Endothelial cell of umbilical vein (primary cell): ENCODE results near the gene ADGRL3. TPM values are rescaled to one million over a fixed set of nuclear protein-coding genes. Genes with fewer than 3 reads are reported as not detected.

Experiments
- BruUV-seq: library from RNA; stranded (reverse); fragments of 400-500 nt; replicated peaks from 2 replicates; lab custom pipeline; 2021; lab: Mats Ljungman, UMichigan
- CTCF ChIA-PET: fragments of 300-600, 350-600 bp; sonication (Branson Sonifier 250); formaldehyde crosslinking; loops from one replicate; lab custom pipeline; 2021; ENCODE audit warnings: antibody characterized with exemption, inconsistent platforms; lab: Charles Lee
- POLR2A ChIA-PET: fragments of 300-600, 350-600 bp; sonication (Branson Sonifier 250); formaldehyde crosslinking; loops from one replicate; lab custom pipeline; 2021; ENCODE audit warnings: antibody characterized with exemption, inconsistent platforms; lab: Charles Lee
- DNase-seq: peaks from one replicate; pipeline ENCODE4 v3.0.0-alpha.2; 2011; ENCODE audit warnings: low read depth, low spot score
- FAIRE-seq: peaks from 2 replicates; lab custom pipeline; 2011; peaks lifted over from hg19 to GRCh38; lab: Jason Lieb, UNC
- H2AFZ ChIP-seq: 2 replicates; pipeline ENCODE4 v1.6.0; 2012; ENCODE audit warnings: low read depth, low read length, control low read depth, inconsistent platforms
- H3K27ac ChIP-seq: 2 replicates; pipeline ENCODE4 v1.5.1; 2011; ENCODE audit warnings: low read depth, mild to moderate bottlenecking, control low read depth, low read length, moderate library complexity; ENCODE audit not compliant: insufficient read depth
- H3K27me3 ChIP-seq, 2 experiments: 2 replicates each; pipeline versions ENCODE4 v1.6.0 to v1.6.1; 2011; ENCODE audit warnings: low read length in 2 of 2, mixed read lengths in 1 of 2; ENCODE audit not compliant: control insufficient read depth in 2 of 2, insufficient read depth in 2 of 2
- H3K36me3 ChIP-seq, 2 experiments: 2 replicates in 1 of 2; 3 replicates in 1 of 2; pipeline ENCODE4 v1.5.1; 2011; ENCODE audit warnings: low read length in 2 of 2, mild to moderate bottlenecking in 1 of 2, moderate library complexity in 1 of 2; ENCODE audit not compliant: control insufficient read depth in 2 of 2, insufficient read depth in 2 of 2; ENCODE audit errors: extremely low read depth in 1 of 2
- H3K4me1 ChIP-seq: 3 replicates; pipeline ENCODE4 v1.5.1; 2011; ENCODE audit warnings: mild to moderate bottlenecking, low read length; ENCODE audit not compliant: control insufficient read depth, insufficient read depth; ENCODE audit errors: extremely low read depth
- H3K4me2 ChIP-seq: 2 replicates; pipeline ENCODE4 v1.6.1; 2011; ENCODE audit warnings: low read length, control low read depth, mixed read lengths; ENCODE audit not compliant: insufficient read depth
- H3K4me3 ChIP-seq, 3 experiments: fragments of 200-600 bp in 1 of 3; sonication (generic), shearing (Covaris generic) in 1 of 3; replicated peaks in 1 of 3; 2 replicates each; pipeline ENCODE4 v1.5.1; 2011 to 2016; ENCODE audit warnings: control low read depth in 3 of 3, low read length in 3 of 3, mild to moderate bottlenecking in 2 of 3, inconsistent platforms in 1 of 3, low read depth in 1 of 3, moderate library complexity in 1 of 3; ENCODE audit not compliant: insufficient read depth in 1 of 3
- H3K79me2 ChIP-seq: 2 replicates; pipeline ENCODE4 v1.6.0; 2012; ENCODE audit warnings: low read length, inconsistent platforms; ENCODE audit not compliant: control insufficient read depth, insufficient read depth
- H3K9ac ChIP-seq: replicated peaks from 2 replicates; pipeline ENCODE3; 2011; ENCODE audit warnings: low read length, control low read depth; ENCODE audit not compliant: insufficient read depth; ENCODE audit errors: extremely low read depth
- H3K9me1 ChIP-seq: replicated peaks from 3 replicates; pipeline ENCODE4 v1.6.0; 2011; ENCODE audit warnings: mild to moderate bottlenecking, low read length; ENCODE audit not compliant: control insufficient read depth, insufficient read depth; ENCODE audit errors: extremely low read depth
- H3K9me3 ChIP-seq: replicated peaks from 2 replicates; pipeline ENCODE4 v1.5.1; 2012; ENCODE audit warnings: low read length, inconsistent platforms; ENCODE audit not compliant: control insufficient read depth, insufficient read depth
- H4K20me1 ChIP-seq: replicated peaks from 2 replicates; pipeline ENCODE3; 2011; ENCODE audit warnings: mild to moderate bottlenecking, low read length; ENCODE audit not compliant: control insufficient read depth, insufficient read depth; ENCODE audit errors: extremely low read depth
- EZH2 ChIP-seq: IDR thresholded peaks from 2 replicates; pipeline ENCODE4 v1.6.1; 2012; ENCODE audit warnings: borderline replicate concordance, low read depth, mild to moderate bottlenecking, moderate library complexity, low read length, inconsistent platforms; ENCODE audit not compliant: severe bottlenecking
- FOS ChIP-seq: IDR thresholded peaks from 2 replicates; pipeline ENCODE4 v1.6.1; 2011; ENCODE audit warnings: mild to moderate bottlenecking, low read length, moderate library complexity, borderline replicate concordance; ENCODE audit not compliant: insufficient read depth
- GATA2 ChIP-seq: IDR thresholded peaks from 2 replicates; pipeline ENCODE4 v1.7.0; 2011; ENCODE audit warnings: low read depth, mild to moderate bottlenecking, moderate library complexity, mixed read lengths, low read length; ENCODE audit not compliant: insufficient read length, insufficient read depth
- JUN ChIP-seq: IDR thresholded peaks from 2 replicates; pipeline ENCODE4 v1.6.1; 2011; ENCODE audit warnings: borderline replicate concordance, low read depth; ENCODE audit not compliant: insufficient read length, insufficient read depth
- MYC ChIP-seq: IDR thresholded peaks from one replicate; pipeline ENCODE4 v1.6.1; 2011; ENCODE audit warnings: mild to moderate bottlenecking, low read depth, low read length
- POLR2A ChIP-seq: IDR thresholded peaks from 2 replicates; pipeline ENCODE4 v1.6.1; 2012; ENCODE audit warnings: low read depth, mild to moderate bottlenecking, control low read depth, low read length
- POLR2AphosphoS5 ChIP-seq: IDR thresholded peaks from 2 replicates; pipeline ENCODE4 v1.6.1; 2012; ENCODE audit warnings: low read depth, mild to moderate bottlenecking, control low read depth, low read length, moderate library complexity; ENCODE audit not compliant: insufficient read depth
- dilution Hi-C: fragments of 300-500 bp; cut with MboI; formaldehyde crosslinking; loops from one replicate; pipeline ENCODE4 v1.15.0; 2019; ENCODE audit warnings: low sequenced_read_pairs; ENCODE audit not compliant: extremely low pct_ligation_motif_present
- intact Hi-C: fragments of 100-400 bp; cut with micrococcal nuclease; formaldehyde crosslinking; loops from one replicate; pipeline ENCODE4 v1.10.0; 2022
- polyA plus RNA-seq, 4 experiments: library from polyadenylated mRNA; depleted of rRNA in 3 of 4; stranded (reverse) in 3 of 4; unstranded in 1 of 4; fragments of >200 nt; gene quantifications; 2 replicates each; pipeline versions ENCODE4 v1.2.1 to v1.2.3, GENCODE V29; 2011 to 2012; ENCODE audit warnings: missing spikeins in 1 of 4
- total RNA-seq: library from RNA; stranded (reverse); gene quantifications from 2 replicates; pipeline ENCODE4 v1.2.3, GENCODE V29; 2021
- TF ChIP-seq, protein P1 (sequence below), 2 donors: IDR thresholded peaks; 1 replicate in 1 of 2; 2 replicates in 1 of 2; pipeline ENCODE4 v1.5.1; 2011; ENCODE audit warnings: low read length in 2 of 2, mild to moderate bottlenecking in 2 of 2, moderate library complexity in 2 of 2, control low read depth in 1 of 2, inconsistent platforms in 1 of 2, low read depth in 1 of 2; ENCODE audit not compliant: insufficient read depth in 1 of 2; ENCODE audit errors: extremely low read depth in 1 of 2
- TF ChIP-seq, protein P2 (sequence below): IDR thresholded peaks from 2 replicates; pipeline ENCODE4 v1.6.1; 2011; ENCODE audit not compliant: insufficient read depth, insufficient read length

ADGRL3 gene
- total and polyA plus RNA-seq, 2 donors (not counting 3 experiments of a cell fraction or from before 2014, with no cell fraction given): not detected

DNA sequence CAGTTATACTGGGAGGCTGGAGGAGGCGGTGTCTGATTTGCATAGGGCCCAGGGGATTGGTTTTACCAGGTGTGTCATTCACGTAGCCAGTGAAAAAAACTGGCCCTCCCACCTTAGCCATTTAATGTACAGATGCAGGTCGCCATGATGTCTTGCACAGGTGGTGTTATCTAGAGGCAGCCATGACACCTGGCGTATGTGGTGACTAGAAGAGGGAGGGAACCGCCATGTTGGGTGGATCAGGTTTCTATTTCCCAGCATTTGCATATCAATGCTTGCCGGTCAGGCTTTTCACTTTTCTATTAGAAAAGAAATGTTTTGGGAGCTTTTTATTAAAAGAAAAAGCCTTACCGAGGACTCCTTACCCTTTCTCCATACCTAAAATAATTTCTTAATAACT lies 523.4 kb downstream of the ADGRL3 start:
- Histone ChIP-seq H3K4me3 (no peak overlapping the region), H3K27ac (no peak overlapping the region), H3K36me3 (no peaks in the 10 kb centered on the region), H3K4me2 (no peak overlapping the region), H3K27me3 (no peaks in the 10 kb centered on the region), H3K9me1 (no peaks in the 10 kb centered on the region), H3K79me2 (no peaks in the 10 kb centered on the region), H3K9me3 (no peaks in the 10 kb centered on the region), H4K20me1 (no peaks in the 10 kb centered on the region), H3K4me1 (no peaks in the 10 kb centered on the region), H2AFZ (no peak overlapping the region), H3K9ac (no peak overlapping the region)
- no peak for FAIRE-seq
- ChIA-PET POLR2A (no interaction called here), CTCF (no interaction called here)
- dilution Hi-C loops (no loop called here), intact Hi-C loops (no loop called here)
- no peak for TF ChIP-seq EZH2
- no peak for TF ChIP-seq FOS
- no peak for TF ChIP-seq POLR2AphosphoS5
- no peak for TF ChIP-seq POLR2A
- TF ChIP-seq MYC: no peak
- TF ChIP-seq, protein P1, sequence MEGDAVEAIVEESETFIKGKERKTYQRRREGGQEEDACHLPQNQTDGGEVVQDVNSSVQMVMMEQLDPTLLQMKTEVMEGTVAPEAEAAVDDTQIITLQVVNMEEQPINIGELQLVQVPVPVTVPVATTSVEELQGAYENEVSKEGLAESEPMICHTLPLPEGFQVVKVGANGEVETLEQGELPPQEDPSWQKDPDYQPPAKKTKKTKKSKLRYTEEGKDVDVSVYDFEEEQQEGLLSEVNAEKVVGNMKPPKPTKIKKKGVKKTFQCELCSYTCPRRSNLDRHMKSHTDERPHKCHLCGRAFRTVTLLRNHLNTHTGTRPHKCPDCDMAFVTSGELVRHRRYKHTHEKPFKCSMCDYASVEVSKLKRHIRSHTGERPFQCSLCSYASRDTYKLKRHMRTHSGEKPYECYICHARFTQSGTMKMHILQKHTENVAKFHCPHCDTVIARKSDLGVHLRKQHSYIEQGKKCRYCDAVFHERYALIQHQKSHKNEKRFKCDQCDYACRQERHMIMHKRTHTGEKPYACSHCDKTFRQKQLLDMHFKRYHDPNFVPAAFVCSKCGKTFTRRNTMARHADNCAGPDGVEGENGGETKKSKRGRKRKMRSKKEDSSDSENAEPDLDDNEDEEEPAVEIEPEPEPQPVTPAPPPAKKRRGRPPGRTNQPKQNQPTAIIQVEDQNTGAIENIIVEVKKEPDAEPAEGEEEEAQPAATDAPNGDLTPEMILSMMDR (IDR thresholded peaks at IDR 0.05; ENCODE audit: extremely low read depth in 1 of 2, insufficient read depth in 1 of 2, low read depth in 1 of 2, low read length in 2 of 2): no peak
- no peak for TF ChIP-seq JUN
- TF ChIP-seq GATA2: no peak
- TF ChIP-seq, protein P2, sequence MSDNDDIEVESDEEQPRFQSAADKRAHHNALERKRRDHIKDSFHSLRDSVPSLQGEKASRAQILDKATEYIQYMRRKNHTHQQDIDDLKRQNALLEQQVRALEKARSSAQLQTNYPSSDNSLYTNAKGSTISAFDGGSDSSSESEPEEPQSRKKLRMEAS: no peak
- no TSS peak for BruUV-seq
- DNase-seq: no peak
